ENCODE measurements around the gene PLEKHJ1. TPM values are rescaled to one million over a fixed set of nuclear protein-coding genes. Genes with fewer than 3 reads are reported as not detected.

The PLEKHJ1 gene
- total RNA-seq, 1 experiment from 2014 or later = 189 TPM

DNA sequence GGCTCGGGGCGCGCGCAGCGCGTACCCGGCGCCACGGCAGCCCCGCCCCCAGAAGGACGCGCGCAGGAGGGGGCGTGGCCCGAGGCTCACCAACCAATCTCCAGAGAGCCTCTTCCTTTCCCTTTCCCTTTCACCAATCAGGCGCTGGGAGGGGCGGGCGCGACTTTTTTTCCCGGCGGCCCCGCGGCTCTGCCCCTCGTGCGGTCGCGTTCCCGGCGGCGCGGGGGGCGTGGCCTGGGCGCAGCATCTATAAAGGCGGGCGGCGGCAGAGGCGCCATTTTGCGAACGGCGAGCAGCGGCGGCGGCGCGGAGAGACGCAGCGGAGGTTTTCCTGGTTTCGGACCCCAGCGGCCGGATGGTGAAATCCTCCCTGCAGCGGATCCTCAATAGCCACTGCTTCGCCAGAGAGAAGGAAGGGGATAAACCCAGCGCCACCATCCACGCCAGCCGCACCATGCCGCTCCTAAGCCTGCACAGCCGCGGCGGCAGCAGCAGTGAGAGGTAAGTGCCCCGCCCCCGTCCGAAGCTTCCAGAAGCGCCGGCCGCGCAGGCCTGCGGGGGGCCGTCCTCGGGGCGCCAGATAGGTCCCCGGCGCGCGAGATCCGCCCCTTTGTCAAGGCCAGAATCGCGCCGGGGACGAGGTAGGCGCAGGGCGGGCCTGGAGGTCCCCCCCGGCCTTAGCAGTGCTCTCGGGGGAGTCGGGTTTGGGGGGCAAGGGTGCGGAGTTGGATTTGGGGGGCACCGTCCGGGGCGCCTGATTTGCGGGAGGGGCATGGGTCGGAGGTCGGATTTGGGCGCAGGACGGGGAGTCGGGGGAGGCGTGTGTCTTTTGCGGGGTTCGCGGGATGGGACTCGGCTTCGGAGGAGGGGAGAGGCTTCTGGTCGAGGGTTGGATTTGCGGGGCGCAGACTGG, 33.4 kb upstream of the PLEKHJ1 start (continued):
- TF ChIP-seq CBFB (CRISPR knock-in tag; IDR thresholded peaks at IDR 0.05; ENCODE audit: low read depth) = no peak
- TF ChIP-seq, protein P1, sequence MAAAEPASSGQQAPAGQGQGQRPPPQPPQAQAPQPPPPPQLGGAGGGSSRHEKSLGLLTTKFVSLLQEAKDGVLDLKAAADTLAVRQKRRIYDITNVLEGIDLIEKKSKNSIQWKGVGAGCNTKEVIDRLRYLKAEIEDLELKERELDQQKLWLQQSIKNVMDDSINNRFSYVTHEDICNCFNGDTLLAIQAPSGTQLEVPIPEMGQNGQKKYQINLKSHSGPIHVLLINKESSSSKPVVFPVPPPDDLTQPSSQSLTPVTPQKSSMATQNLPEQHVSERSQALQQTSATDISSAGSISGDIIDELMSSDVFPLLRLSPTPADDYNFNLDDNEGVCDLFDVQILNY (CRISPR knock-in tag; IDR thresholded peaks at IDR 0.05) = peak; percentile 60; the same call in 1 of the 2 replicates
- no peak for TF ChIP-seq ESRRA (CRISPR knock-in tag; IDR thresholded peaks at IDR 0.05; ENCODE audit: borderline replicate concordance)
- TF ChIP-seq OVOL2 (CRISPR knock-in tag; IDR thresholded peaks at IDR 0.05; ENCODE audit: borderline replicate concordance) = no peak
- no peak for TF ChIP-seq TCF7 (CRISPR knock-in tag; IDR thresholded peaks at IDR 0.05; ENCODE audit: low read depth)
- TF ChIP-seq ZNF423 (CRISPR knock-in tag; IDR thresholded peaks at IDR 0.05) = no peak
- peak; percentile 98 for TF ChIP-seq SP1 (CRISPR knock-in tag; conservative IDR thresholded peaks at IDR 0.05)
- 0 out of 2 replicates have a peak, but pooled peaks have one; percentile 6 for TF ChIP-seq ZNF317 (CRISPR knock-in tag; IDR thresholded peaks at IDR 0.05; ENCODE audit: borderline replicate concordance, low read depth)
- TF ChIP-seq, protein P2, sequence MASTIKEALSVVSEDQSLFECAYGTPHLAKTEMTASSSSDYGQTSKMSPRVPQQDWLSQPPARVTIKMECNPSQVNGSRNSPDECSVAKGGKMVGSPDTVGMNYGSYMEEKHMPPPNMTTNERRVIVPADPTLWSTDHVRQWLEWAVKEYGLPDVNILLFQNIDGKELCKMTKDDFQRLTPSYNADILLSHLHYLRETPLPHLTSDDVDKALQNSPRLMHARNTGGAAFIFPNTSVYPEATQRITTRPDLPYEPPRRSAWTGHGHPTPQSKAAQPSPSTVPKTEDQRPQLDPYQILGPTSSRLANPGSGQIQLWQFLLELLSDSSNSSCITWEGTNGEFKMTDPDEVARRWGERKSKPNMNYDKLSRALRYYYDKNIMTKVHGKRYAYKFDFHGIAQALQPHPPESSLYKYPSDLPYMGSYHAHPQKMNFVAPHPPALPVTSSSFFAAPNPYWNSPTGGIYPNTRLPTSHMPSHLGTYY (CRISPR knock-in tag; IDR thresholded peaks at IDR 0.05) = no peak
- TF ChIP-seq, protein P3, sequence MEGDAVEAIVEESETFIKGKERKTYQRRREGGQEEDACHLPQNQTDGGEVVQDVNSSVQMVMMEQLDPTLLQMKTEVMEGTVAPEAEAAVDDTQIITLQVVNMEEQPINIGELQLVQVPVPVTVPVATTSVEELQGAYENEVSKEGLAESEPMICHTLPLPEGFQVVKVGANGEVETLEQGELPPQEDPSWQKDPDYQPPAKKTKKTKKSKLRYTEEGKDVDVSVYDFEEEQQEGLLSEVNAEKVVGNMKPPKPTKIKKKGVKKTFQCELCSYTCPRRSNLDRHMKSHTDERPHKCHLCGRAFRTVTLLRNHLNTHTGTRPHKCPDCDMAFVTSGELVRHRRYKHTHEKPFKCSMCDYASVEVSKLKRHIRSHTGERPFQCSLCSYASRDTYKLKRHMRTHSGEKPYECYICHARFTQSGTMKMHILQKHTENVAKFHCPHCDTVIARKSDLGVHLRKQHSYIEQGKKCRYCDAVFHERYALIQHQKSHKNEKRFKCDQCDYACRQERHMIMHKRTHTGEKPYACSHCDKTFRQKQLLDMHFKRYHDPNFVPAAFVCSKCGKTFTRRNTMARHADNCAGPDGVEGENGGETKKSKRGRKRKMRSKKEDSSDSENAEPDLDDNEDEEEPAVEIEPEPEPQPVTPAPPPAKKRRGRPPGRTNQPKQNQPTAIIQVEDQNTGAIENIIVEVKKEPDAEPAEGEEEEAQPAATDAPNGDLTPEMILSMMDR (IDR thresholded peaks at IDR 0.05) = no peak
- TF ChIP-seq, protein P4, sequence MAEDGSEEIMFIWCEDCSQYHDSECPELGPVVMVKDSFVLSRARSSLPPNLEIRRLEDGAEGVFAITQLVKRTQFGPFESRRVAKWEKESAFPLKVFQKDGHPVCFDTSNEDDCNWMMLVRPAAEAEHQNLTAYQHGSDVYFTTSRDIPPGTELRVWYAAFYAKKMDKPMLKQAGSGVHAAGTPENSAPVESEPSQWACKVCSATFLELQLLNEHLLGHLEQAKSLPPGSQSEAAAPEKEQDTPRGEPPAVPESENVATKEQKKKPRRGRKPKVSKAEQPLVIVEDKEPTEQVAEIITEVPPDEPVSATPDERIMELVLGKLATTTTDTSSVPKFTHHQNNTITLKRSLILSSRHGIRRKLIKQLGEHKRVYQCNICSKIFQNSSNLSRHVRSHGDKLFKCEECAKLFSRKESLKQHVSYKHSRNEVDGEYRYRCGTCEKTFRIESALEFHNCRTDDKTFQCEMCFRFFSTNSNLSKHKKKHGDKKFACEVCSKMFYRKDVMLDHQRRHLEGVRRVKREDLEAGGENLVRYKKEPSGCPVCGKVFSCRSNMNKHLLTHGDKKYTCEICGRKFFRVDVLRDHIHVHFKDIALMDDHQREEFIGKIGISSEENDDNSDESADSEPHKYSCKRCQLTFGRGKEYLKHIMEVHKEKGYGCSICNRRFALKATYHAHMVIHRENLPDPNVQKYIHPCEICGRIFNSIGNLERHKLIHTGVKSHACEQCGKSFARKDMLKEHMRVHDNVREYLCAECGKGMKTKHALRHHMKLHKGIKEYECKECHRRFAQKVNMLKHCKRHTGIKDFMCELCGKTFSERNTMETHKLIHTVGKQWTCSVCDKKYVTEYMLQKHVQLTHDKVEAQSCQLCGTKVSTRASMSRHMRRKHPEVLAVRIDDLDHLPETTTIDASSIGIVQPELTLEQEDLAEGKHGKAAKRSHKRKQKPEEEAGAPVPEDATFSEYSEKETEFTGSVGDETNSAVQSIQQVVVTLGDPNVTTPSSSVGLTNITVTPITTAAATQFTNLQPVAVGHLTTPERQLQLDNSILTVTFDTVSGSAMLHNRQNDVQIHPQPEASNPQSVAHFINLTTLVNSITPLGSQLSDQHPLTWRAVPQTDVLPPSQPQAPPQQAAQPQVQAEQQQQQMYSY (CRISPR knock-in tag; IDR thresholded peaks at IDR 0.05) = 0 out of 2 replicates have a peak, but pooled peaks have one; percentile 9
- TF ChIP-seq, protein P5, sequence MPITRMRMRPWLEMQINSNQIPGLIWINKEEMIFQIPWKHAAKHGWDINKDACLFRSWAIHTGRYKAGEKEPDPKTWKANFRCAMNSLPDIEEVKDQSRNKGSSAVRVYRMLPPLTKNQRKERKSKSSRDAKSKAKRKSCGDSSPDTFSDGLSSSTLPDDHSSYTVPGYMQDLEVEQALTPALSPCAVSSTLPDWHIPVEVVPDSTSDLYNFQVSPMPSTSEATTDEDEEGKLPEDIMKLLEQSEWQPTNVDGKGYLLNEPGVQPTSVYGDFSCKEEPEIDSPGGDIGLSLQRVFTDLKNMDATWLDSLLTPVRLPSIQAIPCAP (CRISPR knock-in tag; IDR thresholded peaks at IDR 0.05) = peak; percentile 89
- TF ChIP-seq, protein P6, sequence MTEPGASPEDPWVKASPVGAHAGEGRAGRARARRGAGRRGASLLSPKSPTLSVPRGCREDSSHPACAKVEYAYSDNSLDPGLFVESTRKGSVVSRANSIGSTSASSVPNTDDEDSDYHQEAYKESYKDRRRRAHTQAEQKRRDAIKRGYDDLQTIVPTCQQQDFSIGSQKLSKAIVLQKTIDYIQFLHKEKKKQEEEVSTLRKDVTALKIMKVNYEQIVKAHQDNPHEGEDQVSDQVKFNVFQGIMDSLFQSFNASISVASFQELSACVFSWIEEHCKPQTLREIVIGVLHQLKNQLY (CRISPR knock-in tag; IDR thresholded peaks at IDR 0.05) = no peak
- TF ChIP-seq JUN (CRISPR knock-in tag; IDR thresholded peaks at IDR 0.05) = no peak; the same call in 1 of the 2 replicates
- TF ChIP-seq, protein P7, sequence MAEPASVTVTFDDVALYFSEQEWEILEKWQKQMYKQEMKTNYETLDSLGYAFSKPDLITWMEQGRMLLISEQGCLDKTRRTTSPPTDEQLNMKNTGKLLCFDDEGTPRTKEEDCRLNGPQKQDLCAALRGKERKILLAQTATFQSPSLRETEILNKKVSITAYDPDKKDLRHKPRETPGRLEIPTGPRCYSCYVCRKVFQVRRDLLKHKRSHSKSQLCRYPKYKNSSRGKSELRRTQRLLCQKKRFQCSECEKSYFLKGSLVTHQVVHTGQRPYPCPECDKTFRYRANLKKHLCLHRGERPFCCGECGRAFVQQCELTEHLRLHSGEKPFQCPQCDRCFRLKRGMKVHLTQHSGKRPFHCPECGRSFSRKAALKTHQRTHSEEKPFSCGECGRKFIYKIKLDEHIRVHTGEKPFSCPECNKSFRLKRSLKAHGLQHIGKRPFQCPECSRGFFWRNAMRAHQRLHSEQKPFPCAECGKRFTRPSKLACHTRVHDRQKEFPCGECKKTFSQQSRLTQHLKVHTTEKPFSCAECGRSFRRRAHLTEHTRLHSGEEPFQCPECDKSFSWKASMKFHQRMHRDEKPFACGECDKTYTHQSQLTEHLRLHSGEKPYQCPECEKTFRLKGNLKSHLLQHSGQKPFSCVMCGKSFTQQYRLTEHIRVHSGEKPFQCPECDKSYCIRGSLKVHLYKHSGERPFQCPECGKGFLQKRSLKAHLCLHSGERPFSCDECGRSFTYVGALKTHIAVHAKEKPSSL (CRISPR knock-in tag; conservative IDR thresholded peaks at IDR 0.05) = no peak
- TF ChIP-seq, protein P8, sequence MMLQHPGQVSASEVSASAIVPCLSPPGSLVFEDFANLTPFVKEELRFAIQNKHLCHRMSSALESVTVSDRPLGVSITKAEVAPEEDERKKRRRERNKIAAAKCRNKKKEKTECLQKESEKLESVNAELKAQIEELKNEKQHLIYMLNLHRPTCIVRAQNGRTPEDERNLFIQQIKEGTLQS (CRISPR knock-in tag; conservative IDR thresholded peaks at IDR 0.05) = no peak
- TF ChIP-seq, protein P9, sequence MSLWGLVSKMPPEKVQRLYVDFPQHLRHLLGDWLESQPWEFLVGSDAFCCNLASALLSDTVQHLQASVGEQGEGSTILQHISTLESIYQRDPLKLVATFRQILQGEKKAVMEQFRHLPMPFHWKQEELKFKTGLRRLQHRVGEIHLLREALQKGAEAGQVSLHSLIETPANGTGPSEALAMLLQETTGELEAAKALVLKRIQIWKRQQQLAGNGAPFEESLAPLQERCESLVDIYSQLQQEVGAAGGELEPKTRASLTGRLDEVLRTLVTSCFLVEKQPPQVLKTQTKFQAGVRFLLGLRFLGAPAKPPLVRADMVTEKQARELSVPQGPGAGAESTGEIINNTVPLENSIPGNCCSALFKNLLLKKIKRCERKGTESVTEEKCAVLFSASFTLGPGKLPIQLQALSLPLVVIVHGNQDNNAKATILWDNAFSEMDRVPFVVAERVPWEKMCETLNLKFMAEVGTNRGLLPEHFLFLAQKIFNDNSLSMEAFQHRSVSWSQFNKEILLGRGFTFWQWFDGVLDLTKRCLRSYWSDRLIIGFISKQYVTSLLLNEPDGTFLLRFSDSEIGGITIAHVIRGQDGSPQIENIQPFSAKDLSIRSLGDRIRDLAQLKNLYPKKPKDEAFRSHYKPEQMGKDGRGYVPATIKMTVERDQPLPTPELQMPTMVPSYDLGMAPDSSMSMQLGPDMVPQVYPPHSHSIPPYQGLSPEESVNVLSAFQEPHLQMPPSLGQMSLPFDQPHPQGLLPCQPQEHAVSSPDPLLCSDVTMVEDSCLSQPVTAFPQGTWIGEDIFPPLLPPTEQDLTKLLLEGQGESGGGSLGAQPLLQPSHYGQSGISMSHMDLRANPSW (CRISPR knock-in tag; conservative IDR thresholded peaks at IDR 0.05; ENCODE audit: low read depth) = no peak
- TF ChIP-seq CREM (CRISPR knock-in tag; IDR thresholded peaks at IDR 0.05) = peak; percentile 70; the same call in 1 of the 2 replicates
- TF ChIP-seq ZNF263 (CRISPR knock-in tag; IDR thresholded peaks at IDR 0.05; ENCODE audit: low read depth) = 0 out of 2 replicates have a peak, but pooled peaks have one; percentile 6
- no peak for TF ChIP-seq IRF2 (CRISPR knock-in tag; IDR thresholded peaks at IDR 0.05; ENCODE audit: borderline replicate concordance, low read depth)
- TF ChIP-seq NFATC4 (CRISPR knock-in tag; IDR thresholded peaks at IDR 0.05) = 0 out of 2 replicates have a peak, but pooled peaks have one; percentile 29
- no peak; the same call in 1 of the 2 replicates for TF ChIP-seq KAT7 (CRISPR knock-in tag; IDR thresholded peaks at IDR 0.05; ENCODE audit: borderline replicate concordance)
- no peak for TF ChIP-seq HMGA2 (CRISPR knock-in tag; IDR thresholded peaks at IDR 0.05)

All from WTC11 (cell line).